Measurements from ENCODE around the gene TNFRSF9.
A peak's percentile ranks its signal among the peaks of the same experiment; 100 is the strongest.

TNFRSF9 gene

DNA sequence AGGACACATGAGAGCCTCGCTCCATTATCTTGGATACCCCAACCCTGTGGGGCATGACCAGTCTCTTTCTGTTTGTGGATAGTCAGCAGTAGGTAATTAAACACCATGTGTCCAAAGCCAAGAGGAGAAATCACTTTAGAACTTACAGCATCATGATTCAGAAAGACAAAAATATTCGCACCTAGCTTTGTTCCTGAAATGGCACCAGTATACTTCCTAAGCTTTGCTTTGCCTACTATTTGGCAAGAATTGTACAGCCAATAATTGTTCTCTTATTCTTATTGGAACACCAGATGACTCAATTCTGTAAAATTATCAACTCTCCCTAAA is 24.2 kb downstream of the TNFRSF9 start:
- DNase-seq (ENCODE audit: low spot score), result no peak

- no peak for DNase-seq (ENCODE audit: low spot score)
These were observed 24.7 kb downstream of the TNFRSF9 start for GRCh38 chr1:7915826-7916500.

DNA sequence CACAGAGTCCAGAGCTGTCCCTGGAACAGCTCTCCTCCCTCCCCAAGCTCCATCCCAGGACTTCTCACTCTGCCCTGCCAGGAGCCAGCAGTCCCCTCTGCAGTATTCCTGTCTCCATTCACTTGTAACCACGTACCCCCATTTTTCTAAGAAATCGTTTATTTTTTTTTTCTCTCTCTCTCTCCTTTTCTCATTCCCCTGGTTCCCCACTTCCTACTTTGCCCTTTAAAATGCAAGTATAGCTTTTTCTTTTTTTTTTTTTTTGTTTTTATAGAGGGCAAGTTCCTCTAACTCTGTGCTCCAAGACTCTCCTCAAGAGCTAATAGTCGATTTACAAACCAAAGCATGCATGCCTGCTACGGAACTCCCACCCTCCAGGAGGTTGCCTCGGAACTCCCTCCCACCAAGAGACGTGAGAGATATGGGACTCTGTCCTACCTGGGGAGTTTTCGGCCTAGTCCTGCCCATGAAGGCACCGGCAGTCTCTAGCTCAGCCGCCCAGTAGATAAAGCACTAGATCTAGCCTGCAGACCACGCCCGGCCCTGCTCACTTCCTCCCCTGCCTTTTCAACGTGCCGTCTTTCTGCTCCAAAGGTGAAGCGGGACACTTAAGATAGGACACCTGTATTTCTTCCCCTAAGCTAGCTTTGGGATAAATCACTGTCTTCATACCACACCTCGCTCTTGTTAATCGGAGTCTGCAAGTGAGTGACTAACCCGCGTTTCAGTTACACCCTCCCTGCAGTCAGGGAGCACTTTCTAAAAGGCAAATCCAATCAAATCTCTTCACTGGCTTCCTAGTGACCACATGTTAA is 27.7 kb downstream of the TNFRSF9 start:
- DNase-seq (ENCODE audit: low spot score), result no peak

DNA sequence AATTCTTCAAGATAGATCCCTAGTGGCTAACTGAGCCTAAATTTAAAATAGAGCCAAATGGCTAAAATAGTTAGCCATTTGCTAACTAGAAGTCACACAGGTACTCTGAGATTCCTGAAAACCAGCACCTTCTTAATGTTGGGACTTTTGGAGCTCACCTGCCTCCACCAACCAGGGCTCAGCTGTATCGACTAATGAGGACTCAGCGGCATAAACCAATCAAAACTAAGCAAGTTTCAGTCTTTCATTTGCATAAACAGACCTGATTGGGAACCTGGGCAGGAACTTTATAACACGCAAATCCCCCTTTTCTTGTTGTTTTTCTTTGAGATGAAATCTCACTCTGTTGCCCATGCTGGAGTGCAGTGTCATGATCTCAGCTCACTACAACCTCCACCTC is 28.5 kb downstream of the TNFRSF9 start:
- DNase-seq (ENCODE audit: low spot score), result no peak

GRCh38 chr1:7905262-7905661 is 35.4 kb downstream of the TNFRSF9 start:
- DNase-seq (ENCODE audit: low spot score), result no peak

- peak; percentile 89 for DNase-seq (ENCODE audit: low spot score)
These were observed 38.1 kb downstream of the TNFRSF9 start for GRCh38 chr1:7902478-7903085.

- DNase-seq (ENCODE audit: low spot score), result no peak
These were observed 40.9 kb downstream of the TNFRSF9 start for GRCh38 chr1:7899741-7900140.

GRCh38 chr1:7898962-7899361 is 41.7 kb downstream of the TNFRSF9 start:
- no peak for DNase-seq (ENCODE audit: low spot score)

DNA sequence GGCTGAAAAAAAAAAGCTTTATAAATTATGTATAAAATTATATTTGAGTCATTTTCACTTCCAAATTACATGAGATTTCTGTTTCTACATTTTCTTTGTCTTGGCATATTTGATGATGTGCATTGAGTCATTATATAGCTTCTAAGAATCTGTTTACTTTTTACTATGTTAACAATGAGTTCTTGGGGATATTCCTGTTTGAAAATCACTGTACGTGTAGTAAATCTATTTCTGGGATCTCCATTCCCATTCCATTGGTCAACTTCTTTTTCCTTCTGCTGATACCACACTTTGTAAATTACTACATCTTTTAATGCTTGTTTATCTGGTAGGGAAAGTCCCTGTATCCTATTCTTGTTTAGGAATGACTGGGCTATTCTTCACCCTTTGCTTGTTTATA is 43.6 kb downstream of the TNFRSF9 start:
- no peak for DNase-seq (ENCODE audit: low spot score)

DNA sequence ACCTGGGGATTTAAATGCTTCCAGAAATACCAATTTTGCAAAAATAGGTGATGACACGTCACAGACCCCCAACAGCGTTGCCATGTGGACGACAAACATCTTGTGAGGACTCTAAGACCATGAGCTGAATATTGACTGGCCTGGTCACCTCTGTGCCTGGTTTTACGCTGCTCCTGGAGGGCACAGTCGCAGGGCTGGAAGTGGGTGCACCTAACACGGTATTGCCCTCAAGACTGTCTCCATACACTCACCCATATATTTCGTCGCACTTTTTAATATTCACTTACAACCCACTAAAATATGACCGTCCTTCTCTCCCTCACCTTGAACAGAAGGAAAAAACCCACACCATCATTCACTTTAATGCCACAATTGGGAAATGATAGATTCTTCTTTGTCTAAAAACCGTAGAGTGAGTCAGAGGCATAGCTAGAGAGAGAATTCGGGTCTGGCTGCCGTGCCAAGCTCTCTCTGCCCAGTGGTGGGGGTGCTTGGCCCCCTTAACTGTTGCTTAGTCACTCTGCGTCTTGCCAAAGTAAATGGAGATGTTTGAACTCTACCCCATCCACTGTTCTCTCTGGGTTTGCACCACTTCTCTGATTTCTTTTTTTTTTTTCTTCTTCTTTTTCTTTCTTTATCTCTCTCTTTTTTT is 47.0 kb downstream of the TNFRSF9 start:
- peak; percentile 62 for DNase-seq (ENCODE audit: low spot score)

DNA sequence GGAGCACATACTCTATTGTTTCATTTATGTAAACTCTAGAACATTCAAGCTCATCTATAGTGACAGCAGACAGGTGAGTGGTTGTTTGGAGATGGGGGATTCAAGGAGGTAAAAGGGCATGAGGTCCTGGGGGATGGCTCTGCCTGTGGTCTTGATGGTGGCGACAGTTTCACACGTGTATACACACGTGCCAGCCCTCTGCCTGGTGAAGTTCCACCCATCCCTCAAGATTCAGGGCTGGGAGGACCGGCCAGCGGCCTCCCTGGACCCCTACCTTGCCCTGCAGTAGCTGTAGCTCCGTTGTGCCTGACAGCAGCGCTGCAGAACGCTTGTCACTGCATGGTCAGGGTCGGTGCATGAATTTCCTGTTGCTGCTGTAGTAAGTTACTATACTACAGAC is 48.8 kb downstream of the TNFRSF9 start:
- no peak for DNase-seq (ENCODE audit: low spot score)

DNA sequence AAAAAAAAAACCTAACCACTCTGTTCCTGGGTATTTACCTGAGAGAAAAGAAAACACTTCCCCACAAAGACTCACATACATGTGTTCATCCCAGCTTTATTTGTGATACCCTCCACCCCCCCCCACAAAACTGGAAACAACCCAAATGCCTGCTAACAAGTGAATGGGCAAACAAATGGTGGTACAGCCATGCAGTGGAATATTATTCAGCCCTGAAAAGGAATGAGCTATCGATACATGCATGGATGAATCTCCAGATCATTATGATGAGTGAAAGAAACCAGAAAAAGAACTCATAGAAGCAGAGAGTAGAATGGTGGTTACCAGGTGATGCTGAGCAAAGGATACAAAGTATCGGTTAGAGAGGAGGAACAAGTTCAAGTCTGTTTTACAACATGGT is 49.8 kb downstream of the TNFRSF9 start:
- DNase-seq (ENCODE audit: low spot score), result no peak

- no peak for DNase-seq (ENCODE audit: low spot score)
These were observed 52.2 kb downstream of the TNFRSF9 start for GRCh38 chr1:7888248-7889081.

DNA sequence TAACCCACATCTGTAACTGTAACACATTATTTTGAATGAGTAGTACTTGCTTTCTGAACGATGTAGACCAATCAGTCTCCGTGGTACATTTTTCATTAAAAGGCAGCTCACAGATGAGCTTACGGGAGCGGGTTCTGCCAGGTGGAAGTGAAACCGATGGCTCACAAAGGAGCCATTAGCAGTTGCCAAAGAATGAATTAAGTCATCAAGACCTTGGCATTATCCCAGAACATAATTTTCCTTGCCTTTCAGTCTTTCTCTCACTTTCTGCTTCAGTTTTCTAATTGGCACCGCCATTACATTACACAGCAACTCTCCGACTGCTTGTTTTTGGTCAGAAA is 54.3 kb downstream of the TNFRSF9 start:
- no peak for DNase-seq (ENCODE audit: low spot score)

DNA sequence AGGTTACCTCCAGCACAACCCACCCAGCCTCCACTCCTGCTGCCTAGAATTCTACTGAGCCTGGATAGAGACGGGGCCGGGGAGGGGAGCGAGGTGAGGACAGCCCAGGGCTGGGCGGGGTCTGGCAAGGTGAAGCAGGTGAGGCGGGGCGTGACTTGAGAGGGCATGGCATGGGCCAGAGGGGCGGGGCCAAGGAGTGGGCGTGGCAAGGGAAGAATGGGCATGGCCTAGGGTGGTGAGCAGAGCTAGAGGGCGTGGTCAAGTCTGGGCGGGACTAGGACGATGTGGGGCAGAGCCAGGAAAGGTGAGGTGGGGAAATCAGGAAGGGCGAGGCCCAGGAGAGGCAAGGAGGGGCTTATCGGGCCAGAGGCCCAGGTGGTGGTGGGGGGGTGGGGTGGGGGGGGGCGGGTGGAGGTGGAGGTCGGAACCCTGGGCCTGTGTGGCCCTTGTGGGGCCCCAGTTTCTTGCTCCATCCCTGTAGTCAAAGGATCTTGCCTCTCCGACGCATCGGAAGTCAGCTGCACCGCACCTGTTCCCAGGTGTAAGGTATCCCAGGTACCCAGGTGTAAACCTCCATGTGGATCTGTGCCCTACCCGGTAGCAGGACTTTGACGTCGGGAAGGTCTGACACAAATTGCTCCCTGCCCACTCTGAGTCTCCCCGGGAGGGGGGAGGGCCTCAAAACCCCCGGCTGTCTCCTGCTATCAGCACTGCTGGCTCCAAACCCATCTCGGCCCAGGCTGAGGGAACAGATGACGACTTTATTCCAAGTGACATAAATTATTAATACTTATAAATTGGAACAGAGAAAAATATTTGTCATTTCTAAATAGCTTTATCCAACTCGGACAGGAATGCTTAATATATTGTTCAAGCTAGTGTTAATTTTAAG is 54.9 kb downstream of the TNFRSF9 start:
- DNase-seq (ENCODE audit: low spot score), result no peak

- DNase-seq (ENCODE audit: low spot score), result no peak
These were observed 55.9 kb downstream of the TNFRSF9 start for GRCh38 chr1:7884757-7885156.

GRCh38 chr1:7879228-7879627 is 61.4 kb downstream of the TNFRSF9 start:
- no peak for DNase-seq (ENCODE audit: low spot score)

DNA sequence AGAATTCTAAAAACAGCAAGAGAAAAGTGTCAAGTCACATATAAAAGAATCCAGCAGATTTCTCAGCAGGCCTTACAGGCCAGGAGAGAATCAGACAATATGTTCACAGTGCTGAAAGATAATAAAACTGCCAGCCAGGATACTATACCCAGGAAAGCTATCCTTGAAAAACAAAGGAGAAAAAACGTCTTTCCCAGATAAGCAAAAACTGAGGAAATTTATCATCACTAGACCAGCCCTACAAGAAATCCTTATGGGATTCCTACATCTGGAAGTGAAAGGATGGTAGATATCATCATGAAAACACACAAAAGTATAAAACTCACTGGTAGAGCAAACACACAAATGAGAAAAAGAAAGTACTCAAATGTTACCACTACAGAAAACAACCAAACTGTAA is 62.6 kb downstream of the TNFRSF9 start:
- DNase-seq (ENCODE audit: low spot score), result no peak

GRCh38 chr1:7873801-7874795 is 66.5 kb downstream of the TNFRSF9 start:
- DNase-seq (ENCODE audit: low spot score), result no peak

DNA sequence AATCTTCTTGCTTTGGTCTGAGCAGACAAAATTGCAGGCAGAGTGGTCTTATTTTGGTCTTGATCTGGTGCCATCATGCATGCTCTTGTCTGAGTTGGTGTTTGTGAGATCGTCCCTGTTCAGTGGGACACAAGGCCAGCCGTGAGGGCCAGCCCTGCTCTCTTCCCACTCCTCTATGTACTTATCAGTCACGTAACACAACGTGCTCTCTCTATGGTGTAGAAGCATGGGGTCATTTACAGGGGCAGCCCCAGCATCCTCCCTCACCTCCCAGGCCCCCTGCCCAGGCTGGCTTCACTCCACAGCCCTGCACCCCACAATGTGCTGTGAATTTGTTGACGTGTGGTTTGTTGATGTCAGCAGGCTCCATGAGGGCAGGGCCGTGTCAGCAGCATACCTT is 69.5 kb downstream of the TNFRSF9 start:
- DNase-seq (ENCODE audit: low spot score), result no peak

Data from GM03348 (cell line).